Left lung (tissue), 10 donors: ENCODE data around the gene NEBL. TPM values are rescaled to one million over a fixed set of nuclear protein-coding genes. Genes with fewer than 3 reads are reported as not detected.

Experiments used
- ATAC-seq: fragments of 200-7000 bp; cut with Tn5 transposase; one replicate; pipeline ENCODE4 v1.9.1; 2020; ENCODE audit warnings: moderate library complexity
- DNase-seq, 4 donors: peaks; one replicate each; pipeline ENCODE4 v3.0.0-alpha.2; 2013 to 2020
- H3K27ac ChIP-seq, 2 donors: fragments of 200-600 bp; sonication (generic) in 1 of 2; one replicate each; pipeline versions ENCODE4 v1.5.0 to v1.8.0; 2020 to 2021
- H3K27me3 ChIP-seq, 2 donors: fragments of 200-600 bp; sonication (generic) in 1 of 2; one replicate each; pipeline versions ENCODE4 v1.5.0 to v1.8.0; 2020 to 2021
- H3K36me3 ChIP-seq, 2 donors: fragments of 200-600 bp; sonication (generic) in 1 of 2; one replicate each; pipeline versions ENCODE4 v1.5.0 to v1.8.0; 2020 to 2021
- H3K4me1 ChIP-seq, 2 donors: fragments of 200-600 bp; one replicate each; pipeline ENCODE4 v1.8.0; 2021
- H3K4me3 ChIP-seq, 2 donors: fragments of 200-600 bp; sonication (generic) in 1 of 2; one replicate each; pipeline versions ENCODE4 v1.5.0 to v1.8.0; 2020 to 2021; ENCODE audit warnings: mild to moderate bottlenecking in 1 of 2
- H3K9me3 ChIP-seq, 2 donors: fragments of 200-600 bp; sonication (generic) in 1 of 2; one replicate each; pipeline versions ENCODE4 v1.5.0 to v1.8.0; 2020 to 2021
- CTCF ChIP-seq, 2 donors: fragments of 200-600 bp; sonication (generic) in 1 of 2; IDR thresholded peaks; one replicate each; pipeline versions ENCODE4 v1.5.0 to v1.8.0; 2021; ENCODE audit warnings: antibody characterized with exemption in 2 of 2
- intact Hi-C, 2 donors: fragments of 100-400 bp; cut with DNase I; formaldehyde crosslinking; loops; one replicate each; pipeline versions ENCODE4 v1.11.2 to v1.14.2; 2022
- polyA plus RNA-seq, 6 donors: library from polyadenylated mRNA; unstranded; fragments of 120-200 nt; gene quantifications; one replicate each; pipeline ENCODE4 v1.2.1, GENCODE V29; 2013; ENCODE audit not compliant: insufficient read length in 6 of 6
- total RNA-seq, 2 donors: library from RNA; stranded (reverse); fragmentation: NEBNext Ultra II Directional; extraction: Animal tissue kit (Norgen Biotek cat#: 25700); gene quantifications; one replicate each; pipeline ENCODE4 v1.2.1, GENCODE V29; 2021
- donor health status: DM: no; HTN: yes; CAD: no.
- donor health status: DM: no; HTN: no; CAD: no.

Gene NEBL
- total and polyA plus RNA-seq, 8 donors = 14.0 to 65.9 (median 20.2) TPM

GRCh38 chr10:20919481-20919880 is 22.4 kb upstream of the NEBL start:
- Histone ChIP-seq H3K36me3 (no peaks in the 10 kb centered on the region), H3K9me3 (no peaks in the 10 kb centered on the region), H3K4me3 (no peak overlapping the region), H3K4me1 (no peaks in the 10 kb centered on the region), H3K27me3 (no peaks in the 10 kb centered on the region), H3K27ac (no peak overlapping the region)
- DNase-seq (no peak), ATAC-seq (no peak)
- no peak for TF ChIP-seq CTCF (IDR thresholded peaks at IDR 0.05)
- intact Hi-C loops = no loop called here

GRCh38 chr10:20916976-20917375 is 19.9 kb upstream of the NEBL start:
- DNase-seq (no peak), ATAC-seq (no peak)
- H3K4me3 ChIP-seq = no peak overlapping the region
- no peak overlapping the region for H3K27ac ChIP-seq
- no peaks in the 10 kb centered on the region for H3K27me3 ChIP-seq
- no peaks in the 10 kb centered on the region for H3K4me1 ChIP-seq
- H3K36me3 ChIP-seq = no peaks in the 10 kb centered on the region
- no peaks in the 10 kb centered on the region for H3K9me3 ChIP-seq
- TF ChIP-seq CTCF (IDR thresholded peaks at IDR 0.05) = no peak
- intact Hi-C loops = no loop called here

- no peak for TF ChIP-seq CTCF (IDR thresholded peaks at IDR 0.05)
- intact Hi-C loops = no loop called here
- no peaks in the 10 kb centered on the region for H3K4me1 ChIP-seq
- no peaks in the 10 kb centered on the region for H3K9me3 ChIP-seq
- H3K27me3 ChIP-seq = no peaks in the 10 kb centered on the region
- no peak overlapping the region for H3K4me3 ChIP-seq
- ATAC-seq (no peak), DNase-seq (no peak)
- no peaks in the 10 kb centered on the region for H3K36me3 ChIP-seq
- no peak overlapping the region for H3K27ac ChIP-seq
These were observed 15.9 kb upstream of the NEBL start for GRCh38 chr10:20912969-20913368.

GRCh38 chr10:20911626-20912025 is 14.5 kb upstream of the NEBL start:
- H3K4me3 ChIP-seq = no peak overlapping the region
- TF ChIP-seq CTCF (IDR thresholded peaks at IDR 0.05) = no peak
- no peaks in the 10 kb centered on the region for H3K9me3 ChIP-seq
- H3K27me3 ChIP-seq = no peaks in the 10 kb centered on the region
- H3K27ac ChIP-seq = no peak overlapping the region
- no peaks in the 10 kb centered on the region for H3K36me3 ChIP-seq
- ATAC-seq (no peak), DNase-seq (no peak)
- intact Hi-C loops = no loop called here
- H3K4me1 ChIP-seq = no peaks in the 10 kb centered on the region

- Histone ChIP-seq H3K27ac (no peak overlapping the region), H3K9me3 (no peaks in the 10 kb centered on the region), H3K27me3 (no peaks in the 10 kb centered on the region), H3K36me3 (no peaks in the 10 kb centered on the region), H3K4me1 (no peaks in the 10 kb centered on the region), H3K4me3 (no peak overlapping the region)
- no peak for TF ChIP-seq CTCF (IDR thresholded peaks at IDR 0.05)
- intact Hi-C loops = no loop called here
- DNase-seq (no peak), ATAC-seq (no peak)
These were observed 12.7 kb upstream of the NEBL start for GRCh38 chr10:20909801-20910200.
